SK-N-DZ (cell line): ENCODE data around the gene KCNE5.
"Not testable (repeated sequence)": the region's sequence is repeated elsewhere in the genome, so short reads cannot be mapped to it uniquely, and the experiment has no call there.

Experiments
- DNase-seq: peaks from one replicate; pipeline ENCODE4 v3.0.0-alpha.2; 2015; ENCODE audit warnings: low spot score
- small RNA-seq, 2 experiments: library from RNA; depleted of rRNA; stranded (forward); fragments of <200 nt; gene quantifications; one replicate each; pipeline ENCODE3, GENCODE V24; 2014

The KCNE5 gene

GRCh38 chrX:109614951-109615350 lies 10.0 kb downstream of the KCNE5 start:
- DNase-seq = no peak

DNA sequence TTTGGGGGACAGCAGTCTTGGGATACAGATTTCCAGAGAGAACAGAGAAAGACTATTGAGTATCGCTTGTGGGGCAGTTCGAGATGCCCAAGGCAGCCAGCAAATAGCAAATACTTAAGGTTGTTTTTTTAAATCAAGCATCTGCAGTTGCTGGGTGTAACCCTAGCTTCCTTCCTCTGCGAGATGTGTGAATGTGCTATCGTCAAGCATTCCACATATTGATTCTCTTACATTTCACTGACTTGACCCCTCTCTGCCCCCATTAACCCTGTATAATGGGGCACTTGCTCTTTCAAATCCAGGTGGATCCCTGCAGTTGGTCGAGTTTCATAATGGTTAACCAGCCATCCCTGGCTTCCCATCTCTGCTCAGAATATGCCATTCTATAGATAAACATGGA lies 23.5 kb downstream of the KCNE5 start:
- no peak for DNase-seq

- DNase-seq = peak; percentile 1
Measured at GRCh38 chrX:109600237-109600651, 24.7 kb downstream of the KCNE5 start.

- no peak for DNase-seq
Measured at GRCh38 chrX:109596015-109596414, 29.0 kb downstream of the KCNE5 start.

DNA sequence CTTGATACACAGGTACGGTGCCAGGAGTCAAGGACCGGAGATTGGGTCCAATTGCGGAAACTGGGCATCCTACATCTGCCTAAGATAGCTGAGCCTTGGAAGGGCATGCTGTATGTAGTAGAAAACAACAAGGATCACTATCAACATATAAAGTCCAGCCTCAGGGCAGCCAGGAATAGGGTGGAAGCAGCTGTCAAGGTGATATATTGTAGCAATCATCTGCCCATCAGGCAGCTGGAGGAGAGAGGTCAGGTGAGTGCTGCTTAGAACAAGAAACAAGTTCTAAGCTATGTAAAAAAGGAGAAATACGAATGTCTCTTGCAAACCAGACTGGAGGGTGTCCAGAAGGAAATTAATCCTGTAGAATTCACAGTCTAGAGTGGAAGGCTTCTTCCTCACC lies 34.8 kb downstream of the KCNE5 start:
- DNase-seq = no peak

GRCh38 chrX:109585488-109585887 lies 39.5 kb downstream of the KCNE5 start:
- DNase-seq = no peak

GRCh38 chrX:109578916-109579315 lies 46.1 kb downstream of the KCNE5 start:
- no peak for DNase-seq

GRCh38 chrX:109577055-109577454 lies 47.9 kb downstream of the KCNE5 start:
- no peak for DNase-seq

- DNase-seq = not testable (repeated sequence)
Measured at GRCh38 chrX:109576083-109576482, 48.9 kb downstream of the KCNE5 start.

Small RNAs within 50 kb of the gene (small RNA-seq; reads per million reads assigned to genes)
- gene AL118496.2 = 0 reads per million in 2 experiments
